CD4-positive, alpha-beta T cell treated with Interleukin-6 for 4 hours (primary cell): ENCODE data around the gene PDCL2.
"Not testable (repeated sequence)": the region's sequence is repeated elsewhere in the genome, so short reads cannot be mapped to it uniquely, and the experiment has no call there.

ENCODE experiments used
- DNase-seq: peaks from one replicate; pipeline ENCODE4 v3.0.0-alpha.2; 2020; ENCODE audit warnings: mixed read lengths

The PDCL2 gene, protein sequence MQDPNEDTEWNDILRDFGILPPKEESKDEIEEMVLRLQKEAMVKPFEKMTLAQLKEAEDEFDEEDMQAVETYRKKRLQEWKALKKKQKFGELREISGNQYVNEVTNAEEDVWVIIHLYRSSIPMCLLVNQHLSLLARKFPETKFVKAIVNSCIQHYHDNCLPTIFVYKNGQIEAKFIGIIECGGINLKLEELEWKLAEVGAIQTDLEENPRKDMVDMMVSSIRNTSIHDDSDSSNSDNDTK

DNA sequence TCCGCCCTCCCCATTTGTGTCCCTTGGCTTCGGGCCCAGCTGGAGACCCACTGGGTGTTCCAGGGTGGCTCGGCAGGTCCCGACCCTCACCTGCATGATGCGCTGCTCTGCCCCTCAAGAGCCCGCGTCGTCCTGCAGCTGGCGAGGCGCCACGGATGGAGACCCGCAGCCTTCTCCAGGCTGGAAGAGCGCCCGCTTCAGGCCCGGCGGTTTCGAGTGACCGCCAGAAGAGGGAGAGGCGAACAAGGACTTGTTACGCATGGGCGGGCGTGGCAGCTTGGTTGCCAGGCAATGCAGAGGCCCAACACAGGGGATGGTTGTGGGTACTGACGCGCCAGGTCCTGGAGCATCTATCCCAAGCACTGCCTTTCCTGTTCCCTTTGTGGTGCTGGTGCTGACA, at the start of gene PDCL2:
TSS of gene PDCL2 (minus strand) at position 232 of the 400 bp plus-strand sequence. CDS start at position 96, 136 bp downstream.
- no peak for DNase-seq

DNA sequence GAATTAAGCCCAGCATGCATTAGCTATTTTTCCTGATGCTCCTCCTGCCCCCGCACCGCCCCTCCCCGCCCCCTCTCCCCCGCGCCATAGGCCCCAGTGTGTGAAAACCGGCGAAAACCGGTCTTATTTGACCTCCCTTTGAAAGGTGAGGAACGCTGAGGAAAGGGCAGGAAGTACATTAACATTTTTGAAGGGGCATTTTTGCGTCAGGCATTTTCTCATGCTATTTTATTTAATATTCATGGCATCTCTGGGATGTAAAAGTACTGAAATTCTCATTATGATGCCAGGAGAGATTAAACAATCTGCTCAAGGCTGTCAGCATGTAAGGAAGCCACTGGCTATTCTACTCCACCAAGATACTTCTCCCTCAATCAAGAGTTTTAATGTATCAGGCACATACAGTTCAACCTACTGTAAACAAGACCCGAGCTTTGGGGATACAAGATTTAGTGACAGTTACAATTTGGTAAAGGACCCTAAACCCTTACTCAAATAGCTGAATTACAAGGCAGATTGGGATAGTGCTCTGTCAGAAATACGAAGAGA, 45.3 kb upstream of the PDCL2 start:
- no peak for DNase-seq

DNA sequence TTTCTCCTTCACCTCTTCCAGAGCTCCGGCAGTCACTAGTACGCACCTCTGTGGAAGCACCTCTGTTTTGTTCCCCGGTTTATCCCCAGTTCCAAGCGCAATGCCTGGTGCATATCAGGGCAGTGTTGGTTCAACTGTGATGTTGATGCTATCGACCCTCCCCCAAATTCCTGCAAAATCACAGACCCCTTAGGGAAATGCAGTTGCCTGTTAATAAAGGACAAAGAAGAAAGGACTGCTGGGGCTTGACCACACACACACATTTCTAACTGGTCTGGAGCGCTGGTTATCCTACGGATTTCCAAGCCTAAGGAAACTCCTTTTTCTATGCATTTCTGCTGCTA, 44.6 kb upstream of the PDCL2 start:
- DNase-seq, result no peak

DNA sequence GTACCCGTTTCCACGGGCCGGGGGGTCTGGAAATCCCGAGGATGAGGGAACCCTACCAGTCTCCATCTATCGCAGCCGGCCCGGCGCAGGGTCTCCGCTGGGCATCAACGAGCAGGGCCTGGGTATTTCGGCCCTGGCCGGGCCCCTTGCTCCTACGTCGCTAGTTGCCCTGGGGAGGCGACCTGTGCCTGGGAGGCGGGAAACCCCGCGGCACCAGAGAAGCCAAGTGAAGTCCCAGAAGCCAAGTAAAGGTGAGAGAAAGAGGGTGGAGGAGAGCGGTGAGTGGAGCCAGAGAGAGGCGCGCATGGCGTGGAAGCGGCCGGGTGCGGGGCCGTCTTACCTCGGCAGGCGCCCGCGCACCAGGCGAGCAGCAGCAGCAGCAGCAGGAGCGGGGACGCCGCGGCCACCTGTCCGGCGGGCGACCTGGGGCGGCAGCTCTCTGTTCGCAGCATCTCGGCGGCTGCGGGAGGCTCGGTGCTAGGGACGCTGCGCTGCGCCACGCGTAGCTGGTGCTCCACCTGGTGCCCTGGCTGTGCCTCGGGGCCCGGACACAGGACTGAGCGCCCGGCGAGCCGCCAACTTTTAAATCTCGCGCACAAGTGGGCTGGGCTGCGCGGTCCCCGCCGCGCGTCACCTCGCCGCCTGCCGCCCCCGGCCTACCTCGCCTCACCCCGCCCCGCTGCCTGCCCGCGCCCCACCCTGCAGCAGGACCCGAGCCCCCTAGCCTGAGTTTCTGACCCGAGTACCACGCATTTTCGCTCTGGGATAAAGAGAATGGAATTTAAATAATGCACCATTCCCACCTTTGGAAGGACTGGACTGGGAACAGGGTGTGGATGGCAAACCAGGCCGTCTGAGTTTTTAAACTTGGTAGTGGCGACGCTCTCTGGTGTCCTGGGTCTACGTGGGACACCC, 44.0 kb upstream of the PDCL2 start, which contains the start of gene NMU:
TSS of gene NMU (minus strand) at position 558 of the 915 bp plus-strand sequence. CDS start at position 452, 106 bp downstream.
- peak; percentile 10 for DNase-seq

DNA sequence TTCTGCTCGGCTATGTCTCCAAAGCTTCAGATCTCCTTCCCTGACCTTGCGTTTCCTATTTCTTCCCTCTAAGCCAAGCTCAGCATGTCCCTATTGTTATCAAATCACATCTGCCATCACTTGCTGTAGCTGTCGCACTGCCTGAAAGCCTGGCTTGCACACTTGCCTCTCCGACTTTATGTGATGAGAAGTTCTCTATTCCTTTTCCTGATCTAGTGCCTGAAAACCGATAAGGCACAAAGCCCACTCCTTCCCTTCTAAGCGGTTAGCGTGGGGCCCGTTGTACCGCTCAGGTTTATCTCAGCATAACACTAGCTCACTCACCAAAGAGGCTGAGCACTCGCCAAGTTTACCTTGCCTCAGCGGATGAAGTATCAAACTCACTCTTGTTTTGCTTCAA, 43.2 kb upstream of the PDCL2 start:
- DNase-seq, result no peak

DNA sequence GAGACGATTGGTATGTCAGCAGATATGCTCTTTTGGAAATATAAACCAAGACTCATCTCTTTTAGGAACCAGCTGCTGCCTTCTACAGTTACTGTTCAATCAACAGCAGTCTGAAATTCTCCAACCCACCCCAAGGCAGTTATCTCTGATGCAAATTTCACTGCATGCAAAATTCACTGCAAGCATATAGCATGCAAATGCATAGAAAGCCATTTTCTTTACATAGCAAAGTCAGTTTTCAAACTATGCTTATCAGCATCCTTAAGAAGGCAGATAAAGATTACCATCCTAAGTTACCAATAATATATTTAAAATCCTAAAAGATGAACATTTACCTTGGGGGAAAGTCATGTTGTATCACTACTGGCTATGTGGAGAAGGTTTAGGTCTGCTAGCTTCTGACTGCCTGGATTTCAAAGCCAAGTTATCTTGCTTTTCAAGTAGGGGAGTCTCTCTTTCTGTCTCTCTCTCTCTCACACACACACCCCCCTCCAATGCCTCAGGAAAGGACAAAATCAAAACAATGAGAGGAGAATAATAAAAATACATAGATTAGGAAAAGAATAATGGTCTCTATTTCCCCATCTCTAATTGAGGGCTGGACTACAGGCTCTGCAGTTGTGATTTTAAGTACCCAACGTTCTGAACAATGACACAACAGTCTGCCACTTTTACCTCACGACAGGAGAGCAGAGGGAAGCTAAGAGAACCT, 42.5 kb upstream of the PDCL2 start:
- no peak for DNase-seq

DNA sequence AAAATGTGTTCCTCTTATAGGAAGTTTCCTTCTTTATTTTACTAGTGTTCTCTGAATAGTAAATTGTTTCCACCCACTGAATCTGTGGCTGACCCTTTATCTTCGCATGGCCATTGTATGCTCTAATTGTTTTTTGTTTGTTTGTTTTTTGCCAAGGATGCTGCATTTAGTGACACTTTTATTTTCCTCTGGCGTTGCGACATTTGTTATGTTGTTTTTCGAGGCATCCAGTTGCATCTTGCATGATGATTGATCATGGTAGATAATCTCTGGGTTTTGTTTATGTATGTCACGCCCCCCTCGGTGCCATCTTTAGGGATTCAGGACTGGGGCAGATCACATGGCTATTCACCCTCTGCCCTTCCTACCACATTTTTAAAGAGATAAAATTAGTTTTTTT, 41.9 kb upstream of the PDCL2 start:
- DNase-seq, result no peak

DNA sequence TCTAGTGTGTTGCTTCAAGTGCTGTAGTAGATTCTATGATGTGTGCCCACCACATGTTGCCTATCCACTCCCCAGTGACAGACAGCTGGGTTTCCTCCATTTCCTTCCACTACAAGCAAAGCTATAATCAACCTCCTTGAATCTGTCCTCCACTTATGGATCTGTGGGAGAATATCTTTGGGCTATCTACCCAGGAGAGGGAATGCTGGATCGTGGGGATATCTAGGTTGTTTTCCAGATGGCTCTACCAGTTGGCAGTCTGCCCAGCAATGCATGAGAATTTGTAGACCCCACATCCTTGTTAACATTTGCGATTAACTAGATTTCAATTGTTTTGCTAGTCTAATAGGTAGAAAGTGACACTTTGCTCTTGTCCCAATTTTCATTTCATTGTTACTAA, 33.8 kb upstream of the PDCL2 start:
- no peak for DNase-seq

DNA sequence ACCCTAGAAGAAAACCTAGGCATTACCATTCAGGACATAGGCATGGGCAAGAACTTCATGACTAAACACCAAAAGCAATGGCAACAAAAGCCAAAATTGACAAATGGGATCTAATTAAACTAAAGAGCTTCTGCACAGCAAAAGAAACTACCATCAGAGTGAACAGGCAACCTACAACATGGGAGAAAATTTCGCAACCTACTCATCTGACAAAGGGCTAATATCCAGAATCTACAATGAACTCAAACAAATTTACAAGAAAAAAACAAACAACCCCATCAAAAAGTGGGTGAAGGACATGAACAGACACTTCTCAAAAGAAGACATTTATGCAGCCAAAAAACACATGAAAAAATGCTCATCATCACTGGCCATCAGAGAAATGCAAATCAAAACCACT, 32.0 kb upstream of the PDCL2 start:
- DNase-seq, result not testable (repeated sequence)

DNA sequence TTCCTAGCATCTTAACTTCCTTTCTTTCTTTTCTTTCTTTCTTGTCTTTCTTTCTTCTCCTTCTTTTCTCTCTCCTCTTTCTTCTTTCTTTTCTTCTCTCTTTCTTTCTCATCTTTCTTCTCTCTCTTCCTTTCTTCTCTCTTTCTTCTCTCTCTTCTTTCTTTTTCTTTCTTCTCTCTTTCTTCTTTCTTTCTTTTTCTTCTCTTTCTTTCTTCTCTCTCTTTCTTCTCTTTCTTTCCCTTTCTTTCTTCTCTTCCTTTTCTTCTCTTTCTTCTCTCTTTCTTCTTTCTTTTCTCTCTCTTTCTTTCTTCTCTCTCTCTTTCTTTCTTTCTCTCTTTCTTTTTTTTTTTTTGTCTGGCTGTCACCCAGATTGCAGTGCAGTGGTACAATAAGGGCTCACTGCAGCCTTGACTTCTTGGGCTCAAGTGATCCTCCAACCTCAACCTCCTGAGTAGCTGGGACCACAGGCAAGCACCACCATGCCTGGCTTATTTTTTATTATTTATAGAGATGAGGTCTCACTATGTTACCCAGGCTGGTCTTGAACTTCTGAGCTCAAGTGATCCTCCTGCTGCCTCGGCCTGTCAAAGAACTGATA, 26.6 kb upstream of the PDCL2 start:
- no peak for DNase-seq

DNA sequence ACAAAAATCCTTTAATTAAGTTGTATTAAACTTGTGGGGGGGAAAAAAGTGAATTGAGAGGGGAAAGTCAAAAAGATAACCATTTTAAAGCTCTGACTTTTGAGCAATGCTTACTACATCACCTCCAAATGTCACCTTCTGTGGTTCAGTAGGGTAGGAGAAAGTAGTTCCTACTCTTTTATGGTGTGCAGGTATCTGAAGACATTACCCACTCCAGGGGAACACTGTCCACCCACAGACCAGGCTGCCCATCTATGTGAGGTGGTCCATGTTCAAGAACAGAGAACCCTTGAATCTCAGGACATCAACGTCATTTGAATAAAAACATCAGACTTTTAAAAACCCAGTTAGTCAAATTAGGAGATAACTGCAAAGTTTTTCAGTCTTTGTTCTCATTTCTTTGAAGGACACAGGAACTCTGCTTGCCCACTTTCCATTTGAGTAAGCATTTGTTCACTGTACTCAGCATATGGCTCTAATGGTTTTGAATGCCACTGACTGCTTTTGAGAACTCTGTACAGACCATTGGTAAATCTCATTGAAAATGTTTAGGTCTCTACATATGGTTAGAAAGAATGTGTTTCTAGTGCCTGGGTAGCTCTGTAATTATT, 25.6 kb upstream of the PDCL2 start:
- no peak for DNase-seq

DNA sequence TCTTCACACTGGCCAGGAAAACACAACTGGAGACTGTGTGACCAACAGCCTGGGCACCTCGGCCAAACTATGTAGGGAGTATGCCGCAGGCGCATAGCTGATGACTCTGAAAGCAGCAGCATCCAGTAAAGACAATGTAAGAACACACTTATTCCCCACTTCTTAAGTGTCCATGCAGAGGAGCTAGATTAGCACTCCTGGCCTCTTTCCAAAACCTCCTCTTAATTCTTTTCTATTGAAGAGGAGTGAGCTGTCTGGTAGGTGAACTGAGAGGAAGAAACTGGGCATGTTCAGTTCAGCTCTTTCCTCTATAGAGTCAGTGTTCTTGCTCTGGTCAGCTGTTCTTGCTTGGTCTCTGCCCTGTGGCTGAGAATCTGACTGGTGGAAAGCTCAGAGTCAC, 23.0 kb upstream of the PDCL2 start:
- DNase-seq, result no peak

DNA sequence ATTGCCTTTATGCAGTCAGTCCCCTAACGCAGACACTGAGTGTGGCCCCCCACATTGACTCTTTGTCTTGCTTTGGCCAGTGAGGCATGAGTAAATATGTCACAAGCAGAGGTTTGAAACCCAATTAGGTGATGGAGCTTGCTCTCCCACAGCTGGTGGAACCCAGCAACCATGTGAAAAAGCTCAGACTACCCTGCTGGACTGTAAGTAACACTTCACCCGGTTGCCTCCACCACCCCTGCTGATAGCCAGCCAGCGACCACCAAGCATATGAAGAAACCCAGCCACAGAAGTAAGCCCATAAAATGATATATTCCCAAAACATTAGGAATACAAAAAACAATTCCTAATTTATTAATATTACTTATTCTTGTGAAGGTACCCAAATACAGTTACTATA, 21.6 kb upstream of the PDCL2 start:
- DNase-seq, result no peak

DNA sequence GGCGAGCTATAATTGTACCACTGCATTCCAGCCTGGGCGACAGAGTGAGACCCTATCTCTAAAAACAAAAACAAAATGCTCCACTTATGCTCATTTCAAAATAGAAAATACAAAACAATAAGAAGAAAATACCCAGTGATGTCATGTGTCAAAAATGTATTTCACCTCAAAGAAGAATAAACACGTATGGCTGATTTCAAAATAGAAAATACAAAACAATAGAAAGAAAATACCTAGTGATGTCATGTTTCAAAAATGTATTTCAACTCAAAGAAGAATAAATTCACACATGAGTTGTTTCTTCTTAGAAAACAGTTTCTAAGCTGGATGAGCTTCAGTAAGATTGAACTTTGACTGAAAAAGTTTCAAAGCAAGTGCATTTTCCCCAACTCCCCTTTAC, 20.3 kb upstream of the PDCL2 start:
- DNase-seq, result no peak

DNA sequence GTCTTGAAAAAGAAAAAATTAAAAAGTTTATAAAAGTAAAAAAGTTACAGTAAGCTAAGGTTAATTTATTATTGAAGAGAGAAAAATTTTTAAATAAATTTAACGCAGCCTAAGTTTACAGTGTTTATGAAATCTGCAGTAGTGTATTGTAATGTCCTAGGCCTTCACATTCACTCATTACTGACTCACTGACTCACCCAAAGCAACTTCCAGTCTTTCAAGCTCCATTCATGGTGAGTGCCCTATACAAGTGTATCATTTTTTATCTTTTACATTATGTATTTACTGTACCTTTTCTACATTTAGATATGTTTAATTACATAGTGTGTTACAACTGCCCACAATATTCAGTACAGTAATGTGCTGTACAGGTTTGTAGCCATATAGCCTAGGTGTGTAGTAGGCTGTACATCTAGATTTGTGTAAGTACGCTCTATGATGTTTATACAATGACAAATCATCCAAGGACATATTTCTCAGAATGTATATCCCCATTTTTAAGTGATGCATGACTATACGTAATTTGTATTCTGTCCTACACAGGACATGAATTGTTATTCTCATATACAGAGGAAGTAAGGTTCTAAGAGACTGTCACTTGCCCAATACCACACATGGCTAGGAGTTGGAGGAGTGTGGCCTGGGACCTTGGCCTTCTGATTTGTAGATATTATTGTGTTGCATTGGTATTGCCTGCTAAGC, 19.5 kb upstream of the PDCL2 start:
- DNase-seq, result no peak

DNA sequence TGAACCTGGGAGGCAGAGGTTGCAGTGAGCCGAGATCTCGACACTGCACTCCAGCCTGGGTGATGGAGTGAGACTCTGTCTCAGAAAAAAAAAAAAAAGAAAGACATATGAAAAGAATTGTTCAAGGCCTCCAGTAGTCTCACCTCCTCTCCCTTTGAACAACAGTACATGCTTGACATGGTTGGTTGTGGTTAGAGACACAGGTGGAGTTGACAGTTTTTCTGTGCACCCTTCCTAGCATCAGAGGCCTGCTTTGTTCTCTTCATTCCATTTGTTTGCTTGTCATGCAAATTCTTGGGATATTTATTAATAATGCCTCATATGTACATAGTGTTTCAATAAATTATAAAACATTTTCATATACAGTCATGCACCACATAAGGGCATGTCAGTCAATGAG, 18.3 kb upstream of the PDCL2 start:
- DNase-seq, result no peak

DNA sequence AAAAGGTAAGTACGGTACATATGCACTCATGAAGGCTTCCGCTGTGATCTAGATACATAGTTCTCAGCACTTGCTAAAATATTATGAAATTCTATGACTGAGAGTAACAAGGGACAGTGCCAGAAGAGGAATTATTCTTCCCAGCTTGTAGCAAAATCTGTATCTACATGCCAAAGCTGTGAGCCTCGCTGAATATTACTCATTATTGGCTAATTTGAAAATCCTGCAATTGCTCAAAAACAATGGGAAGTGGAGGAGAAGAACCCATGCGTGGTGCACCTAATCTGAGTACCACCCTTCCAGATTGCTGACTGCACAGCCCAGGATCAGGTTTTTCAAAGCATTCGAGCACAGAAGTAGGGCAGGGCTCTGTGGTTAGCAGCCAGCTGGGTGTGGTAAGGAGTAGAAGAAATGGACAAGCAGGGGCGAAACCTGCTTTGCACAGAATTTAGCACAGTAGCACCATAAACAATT, 17.4 kb upstream of the PDCL2 start:
- no peak for DNase-seq

DNA sequence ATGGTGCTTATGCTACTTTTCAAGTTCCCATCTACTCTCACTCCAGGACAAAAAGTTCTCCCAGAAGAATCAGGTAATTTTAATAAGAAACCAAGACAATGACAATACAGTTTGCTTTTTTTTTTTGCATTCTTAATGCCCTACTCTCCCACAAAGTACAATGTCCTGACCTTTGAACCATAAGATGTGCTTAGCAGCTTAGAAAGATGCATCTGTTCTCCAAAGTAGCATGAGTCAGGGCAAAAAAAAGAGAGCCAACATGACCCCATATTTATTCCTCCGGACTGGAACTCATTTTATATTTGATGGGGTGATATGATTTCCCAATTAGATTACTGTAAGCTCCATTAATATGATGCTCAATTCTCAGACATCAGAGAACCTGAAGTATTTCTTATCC, 16.5 kb upstream of the PDCL2 start:
- no peak for DNase-seq

DNA sequence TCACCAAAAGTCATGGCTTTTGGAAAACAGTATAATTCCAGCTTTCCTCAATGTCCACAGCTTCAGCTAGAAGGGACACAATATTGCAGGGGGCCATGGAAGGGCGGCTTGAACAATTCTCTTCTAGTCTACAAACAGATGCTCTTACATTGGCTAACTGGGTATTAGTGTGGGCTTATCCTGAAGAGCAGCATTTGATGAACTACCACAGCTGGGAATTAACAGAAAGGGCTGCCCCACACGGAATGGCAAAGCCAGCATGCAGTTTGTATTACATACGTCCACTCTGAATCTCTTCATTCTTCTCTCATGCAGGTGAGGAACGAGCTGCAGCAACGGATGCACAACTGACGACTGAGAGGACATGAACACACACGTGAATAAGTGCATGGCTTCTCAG, 13.0 kb upstream of the PDCL2 start:
- no peak for DNase-seq

DNA sequence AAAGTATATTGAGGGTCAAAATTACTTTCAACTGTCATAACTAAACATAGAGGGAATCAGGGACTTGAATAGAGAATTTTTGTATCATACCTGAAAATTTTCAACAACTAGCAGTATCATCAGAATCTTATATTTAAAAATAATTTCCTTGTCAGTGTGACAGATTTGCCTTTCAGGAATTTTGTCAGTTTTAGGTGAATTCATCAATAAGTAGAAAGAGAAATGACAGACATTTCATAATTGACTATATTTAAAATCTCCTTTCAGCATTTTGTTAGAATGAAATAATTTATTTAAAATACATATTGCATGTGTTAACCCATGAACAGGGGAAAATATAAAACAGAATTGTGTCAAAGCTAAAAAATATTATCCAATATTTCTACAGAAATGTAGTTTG, 8.6 kb upstream of the PDCL2 start:
- no peak for DNase-seq

DNA sequence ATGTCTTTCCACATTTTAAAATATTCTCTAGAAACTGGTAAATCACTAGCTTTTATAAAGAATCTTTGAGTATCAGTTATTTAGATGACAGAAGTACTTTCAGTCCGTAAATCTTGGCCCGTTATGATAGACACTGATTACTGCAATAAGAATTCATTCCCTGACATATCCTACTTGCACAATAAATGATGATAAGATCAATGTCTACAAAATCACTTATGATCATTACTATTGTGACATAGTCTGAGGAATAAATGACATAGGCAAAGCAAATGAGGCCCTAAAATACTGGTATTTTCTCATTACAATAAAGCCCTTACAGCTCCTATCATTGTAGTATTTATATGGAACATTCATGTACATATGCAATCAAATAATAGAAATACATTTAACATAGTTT, 6.6 kb upstream of the PDCL2 start:
- no peak for DNase-seq

DNA sequence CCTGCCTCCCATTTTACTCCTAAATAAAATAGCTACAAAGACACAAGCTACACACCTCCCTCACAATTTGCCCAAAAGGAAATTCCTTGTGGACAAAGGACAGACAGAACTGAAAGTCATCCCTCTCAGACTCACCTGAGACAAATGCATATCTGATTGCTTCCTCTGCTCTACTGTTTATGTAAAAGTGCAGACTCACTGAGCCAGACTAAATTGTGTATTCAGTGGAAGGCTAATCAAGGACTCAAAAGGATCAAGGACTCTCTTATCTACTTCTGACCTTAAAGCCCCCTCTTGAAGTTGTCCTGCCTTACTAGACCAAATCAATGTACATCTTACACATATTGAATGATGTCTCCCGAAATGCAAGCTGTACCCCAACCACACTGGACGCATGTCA, 3.9 kb downstream of the PDCL2 start:
- DNase-seq, result no peak
